CD4-positive, alpha-beta T cell treated with Interleukin-17A for 4 hours (primary cell): ENCODE results near the gene DAPK3.
"Not testable (repeated sequence)": the region's sequence is repeated elsewhere in the genome, so short reads cannot be mapped to it uniquely, and the experiment has no call there.

Experiments used
- DNase-seq: peaks from one replicate; pipeline ENCODE4 v3.0.0-alpha.2; 2020; ENCODE audit warnings: mixed read lengths

DAPK3 gene

DNA sequence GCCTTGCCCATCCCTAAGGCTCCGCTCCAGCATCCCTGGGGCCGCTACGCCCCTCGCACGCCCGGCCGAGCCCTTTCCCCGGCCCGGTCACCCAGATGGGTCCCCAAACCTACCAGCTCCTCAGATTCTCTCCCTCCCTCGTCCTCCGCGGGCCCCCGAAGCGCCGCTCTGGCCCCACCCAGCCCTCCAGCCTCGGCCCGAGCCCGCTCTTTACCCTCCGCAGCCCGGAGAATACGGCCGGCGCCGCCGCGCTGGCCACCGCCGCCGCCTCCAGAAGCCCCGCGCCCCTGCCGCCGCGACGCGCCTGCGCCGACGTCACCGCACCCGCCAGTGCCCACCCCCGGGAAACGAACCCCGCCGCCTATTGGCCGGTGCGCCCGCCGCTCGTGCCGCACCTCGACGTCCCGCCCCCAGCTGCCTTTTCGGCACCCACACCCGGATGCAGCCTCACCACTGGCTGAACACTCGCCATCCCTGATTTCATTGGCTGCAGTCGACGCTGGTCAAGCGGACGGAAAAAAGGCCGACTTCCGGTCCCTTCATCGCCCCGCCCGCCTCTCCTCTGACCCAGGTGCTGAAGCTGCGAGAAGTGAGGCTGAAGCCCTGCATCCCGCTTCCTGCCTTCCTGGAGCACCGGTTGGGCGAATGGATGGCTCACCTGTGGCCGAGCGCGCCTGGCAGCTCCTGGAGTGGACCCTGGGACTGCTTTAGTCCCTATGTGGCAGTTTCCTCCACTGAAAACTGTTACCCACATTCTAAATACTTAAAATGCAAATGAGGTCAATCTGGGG is at the start of gene DAPK3:
Gene DAPK3 (minus strand): TSS at position 292 of the 791 bp plus-strand sequence. CDS start 1,364 bp downstream, outside the sequence.
- DNase-seq, result peak; percentile 95

DNA sequence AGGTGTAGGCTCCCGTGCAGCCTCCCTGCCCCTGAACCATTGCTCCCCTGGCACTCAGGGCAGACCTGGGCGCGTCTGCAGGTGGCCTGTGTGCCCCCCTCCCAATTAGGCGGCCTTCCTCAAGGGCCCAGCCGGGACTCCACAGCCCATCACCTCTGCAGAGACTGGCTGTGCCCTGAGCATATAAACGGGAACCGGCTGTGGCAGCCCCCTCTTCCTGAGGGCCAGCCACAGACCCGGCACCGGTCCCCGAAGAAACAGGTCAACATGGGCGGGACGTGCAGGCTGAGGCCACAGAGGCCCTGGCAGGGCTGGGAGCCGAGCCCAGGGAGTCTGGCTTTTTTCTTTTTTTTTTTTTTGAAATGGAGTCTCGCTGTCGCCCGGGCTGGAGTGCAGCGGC is 48.7 kb upstream of the DAPK3 start:
- no peak for DNase-seq

DNA sequence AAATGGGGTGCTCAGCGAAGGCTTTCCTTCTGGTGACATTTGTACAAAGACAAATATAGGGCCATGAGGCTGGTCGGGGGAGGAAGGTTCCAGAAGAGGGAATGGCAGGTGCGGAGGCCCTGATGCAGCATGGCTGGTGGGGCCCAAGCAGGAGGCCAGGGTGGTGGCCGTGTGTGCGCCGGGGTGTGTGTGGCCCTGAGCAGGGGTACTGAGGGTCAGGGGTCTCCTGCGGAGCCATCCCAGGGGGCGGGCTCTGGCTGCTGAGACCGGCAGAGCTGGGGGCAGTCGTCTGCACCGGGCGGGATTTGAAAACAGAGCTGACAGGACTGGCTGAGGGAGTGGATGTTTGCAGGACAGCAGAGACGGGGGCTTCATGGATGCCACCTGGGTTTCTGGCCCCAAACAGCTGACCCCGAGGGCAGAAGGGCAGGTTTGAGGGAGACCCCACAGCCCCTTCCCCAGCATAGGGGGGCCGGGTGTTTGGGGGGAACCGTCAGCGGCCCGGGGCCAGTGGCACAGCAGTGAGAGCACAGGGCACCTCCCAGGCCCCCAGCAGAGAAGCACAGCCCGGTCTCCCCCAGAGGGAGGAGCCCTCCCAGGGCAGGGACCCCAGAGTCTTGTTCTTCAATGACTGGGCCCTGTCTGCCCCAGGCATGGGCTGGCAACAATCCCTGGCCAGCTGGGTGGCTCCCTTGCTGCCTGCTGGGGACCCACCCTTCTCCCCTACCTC is 48.0 kb upstream of the DAPK3 start:
- DNase-seq, result no peak

DNA sequence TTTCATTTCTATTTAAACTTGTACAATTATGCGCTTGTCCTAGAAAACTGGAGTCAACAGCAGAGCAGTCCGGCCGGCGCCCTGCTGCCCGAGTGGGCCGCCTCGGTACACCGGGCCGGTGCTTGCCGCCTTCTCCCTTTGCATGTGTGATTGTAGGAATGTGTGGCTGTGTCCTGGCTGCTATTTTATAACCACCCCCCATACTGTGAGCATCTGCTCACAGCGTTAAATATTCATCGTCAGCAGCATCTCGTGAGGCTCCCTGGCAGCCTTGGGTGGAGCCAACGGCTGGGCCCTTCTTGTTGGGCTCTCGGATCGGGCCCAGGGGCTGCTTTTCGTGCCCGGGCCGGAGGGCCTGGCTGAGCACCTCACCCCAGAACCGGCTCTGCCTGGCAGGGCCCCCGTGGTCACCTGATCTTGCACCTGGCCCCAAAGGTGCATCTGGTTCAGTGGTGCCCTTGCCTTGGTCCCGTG is 47.3 kb upstream of the DAPK3 start:
- no peak for DNase-seq

DNA sequence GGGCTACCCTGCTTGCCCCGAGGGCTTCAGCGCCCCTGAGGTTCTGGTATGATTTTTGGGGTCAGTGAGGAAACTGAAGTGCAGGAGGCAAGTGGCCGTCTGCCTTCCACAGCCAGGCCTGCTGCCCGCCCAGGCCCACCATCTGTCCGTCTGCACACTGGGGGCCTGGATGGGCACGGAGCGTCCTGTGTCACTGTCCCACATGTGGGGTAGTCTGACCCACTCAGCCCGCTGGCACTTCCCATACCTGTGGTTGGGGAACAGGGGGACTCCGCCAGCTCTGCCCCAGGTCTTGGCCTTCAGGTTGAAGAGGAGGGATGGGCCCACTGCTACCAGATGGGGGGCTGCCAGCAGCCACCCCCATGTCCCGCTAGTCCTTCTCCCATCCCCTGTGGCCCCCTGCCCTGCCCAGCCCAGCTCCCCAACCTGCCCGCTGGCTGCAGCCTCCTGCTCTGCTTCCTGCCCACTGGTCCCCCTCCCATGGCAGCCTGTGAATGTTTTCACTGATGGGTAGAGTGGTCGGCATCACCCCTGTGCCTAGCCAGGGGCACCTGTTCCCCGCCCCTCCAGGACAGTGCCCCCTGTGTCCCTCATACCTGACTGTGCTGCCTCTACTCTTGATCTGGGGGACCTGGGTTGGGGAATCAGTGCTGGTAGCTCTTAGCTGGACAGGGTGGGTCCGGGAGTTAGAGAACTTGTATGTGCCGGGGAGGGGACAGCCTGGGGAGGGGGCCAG is 46.2 kb upstream of the DAPK3 start:
- DNase-seq, result no peak

DNA sequence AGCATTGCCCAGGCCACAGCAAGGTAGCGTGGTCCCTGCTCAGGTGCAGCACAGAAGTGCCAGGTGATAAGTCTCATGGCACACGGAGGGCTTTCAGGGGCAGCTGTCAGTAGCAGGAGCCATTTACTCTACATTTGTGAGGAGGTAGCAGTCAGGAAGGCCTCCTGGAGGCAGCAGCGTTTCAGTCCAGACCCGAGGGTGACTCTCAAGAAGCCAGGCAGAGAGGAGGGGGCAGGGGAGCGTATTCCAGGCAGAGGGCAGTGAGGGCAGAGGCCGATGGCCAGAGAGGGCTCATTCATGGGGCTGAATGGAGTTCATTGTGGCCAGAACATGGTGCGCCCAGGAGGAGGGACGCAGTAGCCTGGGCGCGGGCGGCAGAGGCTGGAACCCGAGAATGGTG is 45.6 kb upstream of the DAPK3 start:
- no peak for DNase-seq

DNA sequence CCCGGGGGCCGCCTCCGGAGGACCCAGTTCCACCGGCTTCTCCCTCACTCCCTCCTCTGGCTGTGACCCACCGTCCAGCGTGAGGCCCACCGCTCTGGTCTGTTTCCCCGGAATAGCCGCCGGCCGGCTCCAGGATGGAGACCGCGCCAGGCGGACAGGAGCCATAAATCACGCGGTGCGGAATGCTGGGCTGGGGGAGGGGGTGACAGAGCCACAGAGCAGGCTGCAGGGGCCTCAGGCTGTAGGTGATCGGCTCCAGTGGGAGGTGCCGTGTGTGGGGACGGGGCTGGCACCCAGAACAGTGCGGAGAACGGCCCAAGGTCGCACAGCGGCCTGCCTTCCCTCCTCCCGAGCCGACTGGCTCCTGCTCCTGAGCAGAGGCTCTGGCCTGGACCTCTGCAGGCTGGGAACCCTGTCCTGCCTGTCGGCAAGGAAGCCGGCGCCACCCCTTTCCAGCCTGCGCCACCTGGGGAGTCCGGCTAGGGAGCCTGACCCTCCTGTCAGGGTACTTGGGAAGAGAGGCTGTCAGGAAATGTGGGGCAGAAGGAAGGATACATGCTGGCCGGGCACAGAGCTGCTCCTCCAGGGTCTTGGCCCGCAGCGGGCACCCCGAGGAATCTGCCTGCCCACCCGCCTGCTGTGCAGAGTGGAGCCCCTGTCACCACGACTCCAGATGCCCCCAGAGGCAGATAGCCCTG is 45.0 kb upstream of the DAPK3 start:
- DNase-seq, result no peak

DNA sequence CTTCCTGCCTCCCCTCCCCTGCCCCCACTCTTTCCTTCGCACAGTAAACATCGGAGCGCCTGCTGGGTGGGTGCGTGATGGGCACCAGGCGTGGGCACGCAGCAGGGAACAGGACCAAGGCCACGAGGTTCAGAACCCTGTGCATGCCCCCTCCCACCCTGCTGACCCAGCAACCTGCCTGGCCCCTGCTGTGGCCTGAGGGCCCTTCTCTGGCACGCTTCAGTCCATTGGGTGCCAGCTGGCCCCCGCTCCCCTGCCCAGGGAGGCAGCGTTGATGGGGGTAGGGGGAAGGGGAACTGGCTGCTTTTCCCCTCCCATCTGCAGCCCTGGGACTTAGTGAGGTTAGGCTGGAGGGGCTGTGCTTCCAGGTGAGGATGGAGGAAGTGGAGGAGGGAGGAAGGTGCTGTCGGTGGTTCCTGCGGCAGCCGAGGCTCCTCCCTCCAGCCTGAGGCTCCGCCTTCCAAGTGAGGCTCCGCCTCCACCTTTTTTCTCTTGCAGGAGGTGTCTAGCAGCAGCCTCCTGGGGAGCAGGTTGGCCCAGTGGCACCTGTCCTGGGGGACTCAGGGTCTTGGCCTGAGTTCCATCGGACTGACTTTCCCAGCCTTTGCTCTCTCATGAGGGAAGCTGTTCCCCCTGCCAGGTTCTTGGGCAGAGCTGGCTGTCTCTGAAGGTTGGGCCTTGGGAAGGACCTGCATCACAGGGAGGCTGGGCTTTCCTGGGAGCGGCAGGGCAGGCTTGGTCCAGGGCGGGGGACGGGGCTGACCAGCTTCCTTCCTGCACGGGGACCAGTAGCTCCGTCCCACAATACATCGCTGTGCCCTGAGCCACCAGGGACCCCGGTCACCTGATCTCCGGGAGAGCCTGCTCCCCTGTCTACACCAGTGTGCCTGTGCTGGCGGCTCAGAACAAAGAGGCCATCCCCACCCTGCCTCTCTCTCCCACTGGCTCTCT is 43.9 kb upstream of the DAPK3 start:
- peak; percentile 49 for DNase-seq

DNA sequence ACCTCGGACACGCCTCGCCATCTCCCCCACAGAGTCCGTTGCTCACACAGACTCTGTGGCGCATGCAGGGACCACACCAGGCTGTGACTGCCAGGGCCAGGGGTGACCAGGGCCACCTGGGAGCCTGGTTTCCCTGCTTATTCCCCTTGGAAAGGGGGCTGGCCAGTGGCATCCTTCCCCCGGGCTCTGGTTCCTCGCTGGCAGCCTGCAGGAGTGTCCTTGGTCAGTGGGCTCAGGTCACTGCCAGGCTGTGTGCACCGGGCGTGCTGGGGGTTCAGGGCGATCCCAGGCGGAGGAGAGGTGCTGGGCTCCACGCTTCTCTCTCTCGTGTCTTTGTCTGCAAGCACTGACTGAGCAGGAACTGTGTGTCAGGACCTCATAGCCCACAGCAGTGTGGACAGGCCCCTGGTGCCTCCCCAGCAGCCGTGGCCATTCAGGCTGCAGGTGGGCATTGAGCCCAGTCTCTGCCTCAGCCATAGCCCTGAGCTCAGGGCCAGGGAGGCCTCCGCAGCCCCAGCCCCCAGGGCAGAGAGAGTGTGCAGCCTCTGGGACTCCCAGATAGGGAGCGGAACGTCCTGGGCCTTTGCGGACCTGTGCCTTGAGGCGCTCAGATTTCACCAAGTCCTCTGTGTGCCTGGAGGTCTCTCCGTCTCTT is 43.1 kb upstream of the DAPK3 start:
- DNase-seq, result no peak

DNA sequence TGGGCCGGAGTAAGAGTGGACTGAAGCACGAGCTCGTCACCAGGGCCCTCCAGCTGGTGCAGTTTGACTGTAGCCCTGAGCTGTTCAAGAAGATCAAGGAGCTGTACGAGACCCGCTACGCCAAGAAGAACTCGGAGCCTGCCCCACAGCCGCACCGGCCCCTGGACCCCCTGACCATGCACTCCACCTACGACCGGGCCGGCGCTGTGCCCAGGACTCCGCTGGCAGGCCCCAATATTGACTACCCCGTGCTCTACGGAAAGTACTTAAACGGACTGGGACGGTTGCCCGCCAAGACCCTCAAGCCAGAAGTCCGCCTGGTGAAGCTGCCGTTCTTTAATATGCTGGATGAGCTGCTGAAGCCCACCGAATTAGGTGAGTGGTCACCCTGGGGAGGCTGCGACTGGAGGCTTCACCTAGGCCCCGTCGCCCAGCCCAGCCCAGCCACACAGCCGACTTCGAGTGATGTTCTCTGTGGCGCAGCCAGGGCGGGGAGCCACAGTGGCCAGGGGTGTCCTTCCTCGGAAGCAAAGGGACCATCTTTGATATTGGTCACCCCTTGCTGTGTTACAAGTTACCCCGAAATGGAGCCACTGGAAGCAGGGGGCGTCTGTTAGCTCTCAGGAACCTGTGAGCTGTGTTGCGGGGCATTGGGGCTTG is 42.2 kb upstream of the DAPK3 start:
- DNase-seq, result no peak

DNA sequence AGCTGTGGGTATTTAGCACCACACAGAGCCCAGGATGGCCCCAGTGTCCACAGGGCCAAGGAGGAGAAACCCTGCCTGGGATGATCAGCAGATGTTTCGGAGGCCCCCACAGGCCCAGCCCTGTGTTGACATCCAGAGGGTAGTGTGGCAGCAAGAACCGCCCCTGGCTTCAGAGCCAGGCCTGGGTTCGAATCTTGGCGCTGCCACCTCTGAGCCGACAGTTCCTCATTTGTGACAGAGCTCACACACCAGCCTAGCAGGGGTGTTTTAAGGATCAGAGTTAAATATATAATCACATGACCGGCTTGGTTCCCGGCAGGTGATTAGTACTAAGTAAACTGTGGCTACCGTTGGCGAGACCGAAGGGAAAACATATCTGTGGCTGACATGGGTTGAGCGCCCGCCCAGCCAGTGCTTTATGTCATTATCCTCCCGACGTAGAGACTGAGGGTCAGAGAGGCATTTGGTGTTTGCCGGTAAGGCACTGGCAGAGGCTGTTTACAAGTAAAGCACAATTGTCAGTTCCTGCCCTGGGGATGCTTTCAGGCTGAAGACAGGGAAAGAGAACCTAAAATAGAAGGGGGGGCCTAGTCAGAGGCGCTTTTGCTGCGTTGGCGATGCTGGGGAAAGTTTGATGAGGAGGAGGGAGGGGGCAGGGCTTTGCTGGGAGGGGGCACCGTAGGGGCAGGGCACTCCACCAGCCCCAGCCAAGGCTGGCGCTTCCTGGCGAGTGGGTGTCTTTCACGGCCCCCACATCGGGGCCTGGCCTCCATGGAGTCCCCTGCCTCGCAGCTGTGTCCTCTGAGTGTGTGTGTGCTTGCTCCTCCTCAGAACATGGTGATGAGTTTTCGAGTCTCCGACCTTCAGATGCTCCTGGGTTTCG is 41.4 kb upstream of the DAPK3 start:
- no peak for DNase-seq

DNA sequence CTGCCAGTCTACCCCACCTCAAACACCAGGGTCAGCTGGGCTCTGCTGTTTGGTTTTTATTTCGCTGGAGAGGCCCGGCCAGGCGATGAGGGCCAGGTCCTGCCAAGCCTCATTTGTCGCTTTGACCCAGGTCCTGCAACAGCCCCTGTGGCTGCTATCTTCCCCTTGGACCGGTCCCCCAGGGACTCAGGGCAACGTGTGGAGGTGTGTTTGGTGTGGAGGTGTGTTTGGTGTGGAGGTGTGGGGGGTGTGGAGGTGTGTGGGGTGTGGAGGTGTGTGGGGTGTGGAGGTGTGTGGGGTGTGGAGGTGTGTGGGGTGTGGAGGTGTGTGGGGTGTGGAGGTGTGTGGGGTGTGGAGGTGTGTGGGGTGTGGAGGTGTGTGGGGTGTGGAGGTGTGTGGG is 40.5 kb upstream of the DAPK3 start:
- DNase-seq, result not testable (repeated sequence)

DNA sequence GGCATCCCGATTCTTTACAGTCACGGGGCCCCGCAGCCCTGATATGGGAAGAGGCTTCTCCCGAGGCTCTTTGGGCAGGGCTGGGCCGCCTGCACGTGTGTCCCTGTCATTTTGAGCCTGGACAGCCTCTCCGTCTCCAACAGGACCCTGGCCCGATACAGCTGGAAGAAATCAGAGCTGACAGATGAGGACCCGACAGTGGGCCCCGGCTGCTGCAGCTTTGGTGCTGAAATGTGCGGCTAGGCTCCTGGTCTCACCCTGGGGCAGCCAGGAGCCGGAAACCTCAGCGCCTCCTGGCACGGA is 39.9 kb upstream of the DAPK3 start:
- no peak for DNase-seq

DNA sequence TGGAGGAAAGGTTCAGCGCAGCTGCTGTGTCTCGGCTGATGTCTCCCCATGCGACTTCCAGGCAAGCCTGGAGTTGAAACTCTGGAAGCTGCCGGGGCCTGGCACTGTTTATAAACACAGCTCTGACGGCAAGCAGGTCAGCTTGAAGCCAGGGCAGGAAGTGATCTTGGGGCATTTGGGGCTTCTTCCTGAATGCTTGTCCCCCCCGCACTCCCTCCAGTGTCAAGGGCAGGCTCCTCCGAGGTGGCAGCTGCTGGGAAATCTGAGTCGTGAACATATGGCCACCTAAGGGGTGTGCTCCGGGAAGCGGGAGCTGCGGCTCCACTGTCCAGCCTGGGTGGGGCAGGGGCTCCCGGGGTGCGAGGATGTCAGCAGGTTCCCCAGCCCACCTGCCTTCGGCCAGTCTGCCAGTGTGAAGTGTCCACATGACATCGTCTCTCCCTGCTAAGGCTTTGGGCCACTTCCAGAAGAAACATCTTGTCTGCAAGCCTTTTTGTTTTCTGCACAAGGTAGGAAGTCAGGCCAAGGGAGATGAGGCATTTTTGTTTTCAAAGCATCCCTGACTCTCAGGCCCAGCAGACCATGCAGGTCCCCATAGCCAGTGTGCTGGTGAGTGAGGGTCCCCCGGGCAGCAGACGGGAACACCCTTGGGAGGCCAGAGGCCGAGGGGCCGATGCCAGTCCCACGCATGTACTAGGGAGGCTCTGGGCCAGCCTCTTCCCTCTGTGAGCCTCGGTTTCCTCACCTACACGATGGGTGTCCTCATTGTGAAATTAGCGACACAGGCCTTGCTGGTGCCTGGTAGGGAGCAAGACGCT is 39.3 kb upstream of the DAPK3 start:
- DNase-seq, result no peak

DNA sequence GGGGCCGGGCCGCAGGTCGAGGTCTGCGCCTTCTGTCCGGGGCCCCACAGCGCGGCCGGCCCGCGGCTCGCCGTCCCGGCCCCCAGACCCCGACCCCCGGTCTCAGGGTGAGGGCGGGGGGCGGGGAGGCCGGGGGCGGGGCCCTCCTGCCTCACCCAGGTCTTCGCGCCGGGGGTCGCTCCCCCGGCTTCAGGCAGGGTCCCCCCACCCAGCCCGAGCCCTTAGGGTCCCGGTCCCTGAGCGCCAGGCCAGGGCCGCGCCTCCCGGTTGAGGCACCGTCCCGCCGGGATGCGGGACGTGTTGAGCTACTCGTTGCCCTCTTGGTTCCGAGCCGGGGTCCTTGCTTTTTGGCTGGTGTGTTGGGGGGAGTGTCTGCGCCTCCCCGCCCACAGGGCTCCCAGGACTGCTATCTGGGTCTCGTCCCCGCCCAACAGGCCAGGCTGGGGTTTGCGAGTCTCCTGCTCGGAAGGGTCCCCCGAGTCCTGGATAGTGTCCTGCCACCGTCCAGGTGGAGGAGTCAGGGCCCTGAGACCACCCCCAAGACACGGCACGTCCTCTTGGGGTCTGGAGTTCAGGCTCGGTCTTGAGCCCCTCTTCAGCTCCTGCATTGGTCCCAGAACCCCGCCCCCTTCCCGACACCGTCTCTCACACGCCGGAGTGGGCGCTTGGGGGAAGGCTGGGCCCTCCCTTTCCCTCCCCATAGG is 37.1 kb upstream of the DAPK3 start:
- DNase-seq, result peak; percentile 43

DNA sequence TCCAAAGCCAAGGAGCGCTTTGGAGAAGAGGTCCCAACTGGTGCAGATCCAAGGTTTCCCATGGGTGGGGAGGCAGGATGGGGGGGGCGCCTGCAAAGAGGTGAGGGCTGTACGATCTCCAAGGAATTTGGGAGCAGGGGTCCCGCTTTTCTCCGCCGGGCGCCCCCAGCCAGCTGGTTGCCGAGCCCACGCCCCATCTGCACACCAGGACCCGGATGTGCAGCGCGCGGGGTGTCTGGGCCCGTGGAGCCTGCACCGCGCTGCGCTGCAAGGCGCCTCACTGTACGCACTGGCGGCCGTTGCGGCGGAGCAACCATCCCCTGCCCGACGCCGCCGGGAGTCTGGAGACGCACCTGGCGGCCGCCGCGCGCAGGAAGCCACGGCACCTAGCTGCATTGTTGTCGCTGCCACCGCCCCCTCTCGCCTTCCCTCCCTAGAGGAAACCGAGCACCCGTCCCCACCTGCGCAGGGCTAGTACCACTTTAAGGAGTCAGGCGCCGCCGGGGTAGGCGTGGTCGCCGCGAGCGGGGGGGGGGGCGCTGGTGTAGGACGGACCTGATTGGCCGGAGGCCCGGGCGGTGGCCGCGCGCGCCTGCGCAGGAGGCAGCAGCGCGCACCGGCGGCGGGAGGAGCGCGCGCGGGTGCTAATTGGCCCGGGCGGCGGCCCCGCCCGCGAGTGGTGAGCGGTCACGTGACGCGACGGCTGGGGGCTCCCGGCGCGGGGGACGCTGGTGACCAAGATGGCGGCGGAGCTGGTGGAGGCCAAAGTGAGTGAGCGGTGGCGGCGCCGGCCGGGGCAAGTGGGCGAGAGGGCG is 36.3 kb upstream of the DAPK3 start, which contains the start of gene PIAS4:
Gene PIAS4 (plus strand): TSS at position 716 of the 815 bp plus-strand sequence. CDS start 25 bp downstream, at position 741.
- peak; percentile 99 for DNase-seq

DNA sequence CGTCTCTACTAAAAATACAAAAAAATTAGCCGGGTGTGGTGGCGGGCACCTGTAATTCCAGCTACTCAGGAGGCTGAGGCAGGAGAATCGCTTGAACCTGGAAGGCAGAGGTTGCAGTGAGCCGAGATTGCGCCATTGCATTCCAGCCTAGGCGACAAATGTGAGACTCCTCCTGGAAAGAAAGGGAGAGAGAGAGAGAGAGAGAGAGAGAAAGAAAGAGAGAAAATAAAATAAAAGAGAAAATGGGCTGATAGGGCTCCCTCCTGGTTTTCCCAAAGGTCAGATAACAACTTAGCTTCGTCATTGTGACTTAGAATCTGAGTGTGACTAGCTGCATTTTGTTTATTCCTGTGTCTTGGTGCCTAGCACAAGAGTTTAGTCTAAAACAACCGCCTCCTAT is 34.5 kb upstream of the DAPK3 start:
- DNase-seq, result not testable (repeated sequence)
